Fibroblast of the aortic adventitia (primary cell): ENCODE data around the gene WDR82. TPM values are rescaled to one million over a fixed set of nuclear protein-coding genes. Genes with fewer than 3 reads are reported as not detected.

ENCODE experiments used
- DNase-seq: peaks from one replicate; pipeline ENCODE4 v3.0.0-alpha.2; 2010; ENCODE audit warnings: low read depth
- H3K4me3 ChIP-seq: 2 replicates; pipeline ENCODE4 v1.5.1; 2011; ENCODE audit warnings: low read depth, mild to moderate bottlenecking, control low read depth, low read length, moderate library complexity
- CTCF ChIP-seq: IDR thresholded peaks from 2 replicates; pipeline ENCODE4 v1.5.1; 2011; ENCODE audit warnings: mild to moderate bottlenecking, low read length, control low read depth, inconsistent platforms; ENCODE audit not compliant: insufficient read depth
- total RNA-seq: library from RNA; depleted of rRNA; stranded (reverse); fragments of >200 nt; gene quantifications from 2 replicates; pipeline ENCODE4 v1.2.3, GENCODE V29; 2012; ENCODE audit warnings: low replicate concordance

WDR82 gene
- total RNA-seq, 1 donor = 61.5 TPM

- DNase-seq = no peak
- no peak for TF ChIP-seq CTCF
- no peak overlapping the region for H3K4me3 ChIP-seq
Measured at GRCh38 chr3:52322466-52322865, 44.0 kb upstream of the WDR82 start.

- H3K4me3 ChIP-seq = no peak overlapping the region
- DNase-seq = no peak
Measured at GRCh38 chr3:52321481-52321880, 43.0 kb upstream of the WDR82 start.

GRCh38 chr3:52319921-52320595 lies 41.6 kb upstream of the WDR82 start:
- TF ChIP-seq CTCF = no peak
- no peak overlapping the region for H3K4me3 ChIP-seq
- DNase-seq = no peak

More at GRCh38 chr3:52321481-52321880, 43.0 kb upstream of the WDR82 start:
- no peak for TF ChIP-seq CTCF

- TF ChIP-seq CTCF = no peak
- no peak for DNase-seq
- no peak overlapping the region for H3K4me3 ChIP-seq
Measured at GRCh38 chr3:52318186-52318816, 39.9 kb upstream of the WDR82 start.

- H3K4me3 ChIP-seq = peak overlapping the region; percentile 14
- no peak for TF ChIP-seq CTCF
- no peak for DNase-seq
Measured at GRCh38 chr3:52317208-52318000, 39.0 kb upstream of the WDR82 start.

- no peak for TF ChIP-seq CTCF
Measured at GRCh38 chr3:52315977-52316764, 37.7 kb upstream of the WDR82 start, which contains the start of gene DNAH1. Gene DNAH1, plus strand, starts transcription at chr3:52316319. Its CDS starts 6,124 bp downstream, at chr3:52322443.

More at GRCh38 chr3:52315977-52316764, 37.7 kb upstream of the WDR82 start, which contains the start of gene DNAH1:
- no peak for DNase-seq
- H3K4me3 ChIP-seq = no peak within 1 kb of the TSS
